Measurements from ENCODE around the gene BBS9.
"Not testable (repeated sequence)": the region's sequence is repeated elsewhere in the genome, so short reads cannot be mapped to it uniquely, and the experiment has no call there.

GRCh38 chr7:33094745-33095275, 34.6 kb upstream of the BBS9 start:
- TF ChIP-seq, protein P1, sequence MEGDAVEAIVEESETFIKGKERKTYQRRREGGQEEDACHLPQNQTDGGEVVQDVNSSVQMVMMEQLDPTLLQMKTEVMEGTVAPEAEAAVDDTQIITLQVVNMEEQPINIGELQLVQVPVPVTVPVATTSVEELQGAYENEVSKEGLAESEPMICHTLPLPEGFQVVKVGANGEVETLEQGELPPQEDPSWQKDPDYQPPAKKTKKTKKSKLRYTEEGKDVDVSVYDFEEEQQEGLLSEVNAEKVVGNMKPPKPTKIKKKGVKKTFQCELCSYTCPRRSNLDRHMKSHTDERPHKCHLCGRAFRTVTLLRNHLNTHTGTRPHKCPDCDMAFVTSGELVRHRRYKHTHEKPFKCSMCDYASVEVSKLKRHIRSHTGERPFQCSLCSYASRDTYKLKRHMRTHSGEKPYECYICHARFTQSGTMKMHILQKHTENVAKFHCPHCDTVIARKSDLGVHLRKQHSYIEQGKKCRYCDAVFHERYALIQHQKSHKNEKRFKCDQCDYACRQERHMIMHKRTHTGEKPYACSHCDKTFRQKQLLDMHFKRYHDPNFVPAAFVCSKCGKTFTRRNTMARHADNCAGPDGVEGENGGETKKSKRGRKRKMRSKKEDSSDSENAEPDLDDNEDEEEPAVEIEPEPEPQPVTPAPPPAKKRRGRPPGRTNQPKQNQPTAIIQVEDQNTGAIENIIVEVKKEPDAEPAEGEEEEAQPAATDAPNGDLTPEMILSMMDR (IDR thresholded peaks at IDR 0.05) = not testable (repeated sequence)
- TF ChIP-seq POLR2A (IDR thresholded peaks at IDR 0.05) = not testable (repeated sequence)
